ENCODE measurements around the gene CDH19.

Gene CDH19

GRCh38 chr18:66461344-66461743, 142.5 kb downstream of the CDH19 start:
- H3K4me3 ChIP-seq (ENCODE audit: insufficient read depth, low read length, poor library complexity, severe bottlenecking): no peak overlapping the region
- H4K20me1 ChIP-seq (ENCODE audit: low read depth, low read length): no peaks in the 10 kb centered on the region
- TF ChIP-seq CTCF (IDR thresholded peaks at IDR 0.05; ENCODE audit: insufficient read depth, low read length, poor library complexity, severe bottlenecking) (no peak), EZH2phosphoT487 (conservative IDR thresholded peaks at IDR 0.05; ENCODE audit: low read length) (no peak)
- H3K4me2 ChIP-seq (ENCODE audit: low read depth, low read length, poor library complexity, severe bottlenecking): no peak overlapping the region
- H3K9ac ChIP-seq (ENCODE audit: low read length): no peak overlapping the region
- no peaks in the 10 kb centered on the region for H3F3A ChIP-seq (ENCODE audit: insufficient read depth)
- H3K9me2 ChIP-seq (replicated peaks; ENCODE audit: insufficient read depth, low read length): no peaks in the 10 kb centered on the region
- H3K27ac ChIP-seq (ENCODE audit: low read depth, low read length): no peak overlapping the region
- H3K79me2 ChIP-seq (ENCODE audit: insufficient read depth, low read length): no peaks in the 10 kb centered on the region
- H3K27me3 ChIP-seq (ENCODE audit: low read length): no peaks in the 10 kb centered on the region
- H3K9me3 ChIP-seq (ENCODE audit: insufficient read depth, low read length): no peaks in the 10 kb centered on the region
- H3K36me3 ChIP-seq (ENCODE audit: low read length): no peaks in the 10 kb centered on the region
- no peak overlapping the region for H2AFZ ChIP-seq (ENCODE audit: low read depth, low read length, severe bottlenecking)

GRCh38 chr18:66457245-66457644, 146.6 kb downstream of the CDH19 start:
- H4K20me1 ChIP-seq (ENCODE audit: low read depth, low read length): no peaks in the 10 kb centered on the region
- H2AFZ ChIP-seq (ENCODE audit: low read depth, low read length, severe bottlenecking): no peak overlapping the region
- no peaks in the 10 kb centered on the region for H3K9me3 ChIP-seq (ENCODE audit: insufficient read depth, low read length)
- no peak overlapping the region for H3K4me2 ChIP-seq (ENCODE audit: low read depth, low read length, poor library complexity, severe bottlenecking)
- no peak overlapping the region for H3K27ac ChIP-seq (ENCODE audit: low read depth, low read length)
- no peaks in the 10 kb centered on the region for H3F3A ChIP-seq (ENCODE audit: insufficient read depth)
- no peaks in the 10 kb centered on the region for H3K27me3 ChIP-seq (ENCODE audit: low read length)
- H3K36me3 ChIP-seq (ENCODE audit: low read length): no peaks in the 10 kb centered on the region
- TF ChIP-seq CTCF (IDR thresholded peaks at IDR 0.05; ENCODE audit: insufficient read depth, low read length, poor library complexity, severe bottlenecking) (no peak), EZH2phosphoT487 (conservative IDR thresholded peaks at IDR 0.05; ENCODE audit: low read length) (no peak)
- H3K79me2 ChIP-seq (ENCODE audit: insufficient read depth, low read length): no peaks in the 10 kb centered on the region
- H3K4me3 ChIP-seq (ENCODE audit: insufficient read depth, low read length, poor library complexity, severe bottlenecking): no peak overlapping the region
- no peaks in the 10 kb centered on the region for H3K9me2 ChIP-seq (replicated peaks; ENCODE audit: insufficient read depth, low read length)
- no peak overlapping the region for H3K9ac ChIP-seq (ENCODE audit: low read length)

Data from SU-DHL-6 (cell line).